OCI-LY3 (cell line): Measurements from ENCODE around the gene ARID2.

Experiments used
- H2AFZ ChIP-seq: fragments of 200-600, 300-600 bp; shearing (Covaris generic); 2 replicates; pipeline ENCODE4 v1.6.0; 2014; ENCODE audit warnings: antibody characterized with exemption, low read depth, low read length
- H3K27ac ChIP-seq: fragments of 200-600, 300-600 bp; sonication (generic); 2 replicates; pipeline ENCODE4 v1.5.1; 2014; ENCODE audit warnings: mild to moderate bottlenecking, low read length, moderate library complexity, mixed read lengths
- H3K27me3 ChIP-seq: fragments of 200-600, 300-600 bp; sonication (generic); 2 replicates; pipeline ENCODE4 v1.6.1; 2014; ENCODE audit warnings: low read depth, low read length, mixed read lengths
- H3K36me3 ChIP-seq: fragments of 200-600, 300-600 bp; sonication (generic); replicated peaks from 2 replicates; pipeline ENCODE3; 2014; ENCODE audit warnings: low read depth, low read length, mixed read lengths
- H3K4me1 ChIP-seq: fragments of 300-600, 200-600 bp; sonication (generic); 2 replicates; pipeline ENCODE4 v1.6.1; 2014; ENCODE audit warnings: low read length, mixed read lengths
- H3K4me2 ChIP-seq: fragments of 200-600, 300-600 bp; sonication (generic); 2 replicates; pipeline ENCODE4 v1.6.1; 2014; ENCODE audit warnings: low read length, mixed read lengths
- H3K4me3 ChIP-seq: fragments of 300-600, 200-600 bp; sonication (generic); 2 replicates; pipeline ENCODE4 v1.5.1; 2014; ENCODE audit warnings: antibody characterized with exemption, mild to moderate bottlenecking, low read length, moderate library complexity
- H3K79me2 ChIP-seq: fragments of 300-600, 200-600 bp; shearing (Covaris generic); 2 replicates; pipeline ENCODE4 v1.6.1; 2014; ENCODE audit warnings: mild to moderate bottlenecking, low read length, mixed read lengths
- H3K9ac ChIP-seq: fragments of 300-600, 200-600 bp; shearing (Covaris generic); 2 replicates; pipeline ENCODE4 v1.6.0; 2014; ENCODE audit warnings: mild to moderate bottlenecking, low read length, moderate library complexity
- H3K9me3 ChIP-seq: fragments of 200-600, 300-600 bp; shearing (Covaris generic); 2 replicates; pipeline ENCODE4 v1.6.1; 2014; ENCODE audit warnings: low read length, mixed read lengths; ENCODE audit not compliant: insufficient read depth
- H4K20me1 ChIP-seq: fragments of 200-600, 300-600 bp; sonication (generic); 2 replicates; pipeline ENCODE4 v1.6.1; 2016; ENCODE audit warnings: low read length, mixed read lengths; ENCODE audit not compliant: insufficient read depth
- CTCF ChIP-seq: fragments of 200-600, 300-600 bp; sonication (generic); IDR thresholded peaks from 2 replicates; pipeline ENCODE4 v1.5.1; 2014; ENCODE audit warnings: antibody characterized with exemption, low read length, low read depth
- EZH2phosphoT487 ChIP-seq: fragments of 200-600 bp; shearing (Covaris generic); IDR thresholded peaks from 2 replicates; pipeline ENCODE4 v1.6.1; 2018; ENCODE audit warnings: antibody characterized with exemption, mixed run types, low read depth

ARID2 gene

GRCh38 chr12:45726603-45727300 lies 2.8 kb upstream of the ARID2 start:
- Histone ChIP-seq H3K27ac (peak overlapping the region; percentile 96), H3K36me3 (no peaks in the 10 kb centered on the region)
- no peak for TF ChIP-seq EZH2phosphoT487
- no peak for TF ChIP-seq CTCF

GRCh38 chr12:45727301-45727979 lies 2.1 kb upstream of the ARID2 start:
- TF ChIP-seq CTCF: no peak
- no peak for TF ChIP-seq EZH2phosphoT487
- Histone ChIP-seq H4K20me1 (peaks cover 3% of the 10 kb centered on the region; the same call in 1 of the 2 replicates), H3K9me3 (no peaks in the 10 kb centered on the region), H3K4me2 (peak overlapping the region; percentile 68), H2AFZ (peak overlapping the region; percentile 91), H3K79me2 (peaks cover 68% of the 10 kb centered on the region), H3K27ac (peak overlapping the region; percentile 96), H3K36me3 (no peaks in the 10 kb centered on the region), H3K4me1 (peaks cover 14% of the 10 kb centered on the region), H3K27me3 (no peaks in the 10 kb centered on the region), H3K4me3 (peak overlapping the region; percentile 94), H3K9ac (peak overlapping the region; percentile 98)

More at GRCh38 chr12:45726603-45727300, 2.8 kb upstream of the ARID2 start:
- Histone ChIP-seq H3K4me1 (peaks cover 8% of the 10 kb centered on the region), H3K27me3 (no peaks in the 10 kb centered on the region), H3K4me3 (peak overlapping the region; percentile 94), H3K9ac (peak overlapping the region; percentile 98), H3K9me3 (no peaks in the 10 kb centered on the region), H2AFZ (peak overlapping the region; percentile 91), H3K79me2 (peaks cover 67% of the 10 kb centered on the region), H4K20me1 (0 out of 2 replicates have a peak, but pooled peaks cover 2% of the 10 kb centered on the region), H3K4me2 (peak overlapping the region; percentile 68)

- H3K9ac ChIP-seq: peak overlapping the region; percentile 98
- peaks cover 21% of the 10 kb centered on the region for H3K4me1 ChIP-seq
- peak overlapping the region; percentile 96 for H3K27ac ChIP-seq
- peak overlapping the region; percentile 94 for H3K4me3 ChIP-seq
- H3K79me2 ChIP-seq: peaks cover 69% of the 10 kb centered on the region
- H3K9me3 ChIP-seq: no peaks in the 10 kb centered on the region
- peak overlapping the region; percentile 69 for H2AFZ ChIP-seq
- H4K20me1 ChIP-seq: peaks cover 3% of the 10 kb centered on the region; the same call in 1 of the 2 replicates
- peaks cover 4% of the 10 kb centered on the region for H3K36me3 ChIP-seq
- no peaks in the 10 kb centered on the region for H3K27me3 ChIP-seq
- TF ChIP-seq CTCF (no peak), EZH2phosphoT487 (no peak)
- peak overlapping the region; percentile 68 for H3K4me2 ChIP-seq
Observed at GRCh38 chr12:45727980-45728629, 1.4 kb upstream of the ARID2 start.
